Testis (tissue), 3 donors: ENCODE measurements around the gene SCAPER. TPM values are rescaled to one million over a fixed set of nuclear protein-coding genes. Genes with fewer than 3 reads are reported as not detected.

ENCODE experiments used
- DNase-seq: peaks from one replicate; pipeline ENCODE4 v3.0.0-alpha.2; 2019
- H3K27ac ChIP-seq, 2 donors: fragments of 200-600 bp; sonication (generic); one replicate each; pipeline ENCODE4 v1.5.1; 2019
- H3K27me3 ChIP-seq: fragments of 200-600 bp; sonication (generic); one replicate; pipeline ENCODE4 v1.5.1; 2019
- H3K36me3 ChIP-seq: fragments of 200-600 bp; sonication (generic); one replicate; pipeline ENCODE4 v1.5.1; 2017; ENCODE audit warnings: low read depth; ENCODE audit errors: missing control alignments
- H3K4me1 ChIP-seq: fragments of 200-600 bp; sonication (generic); one replicate; pipeline ENCODE4 v1.5.1; 2019
- H3K4me3 ChIP-seq, 2 donors: fragments of 200-600 bp; sonication (generic); one replicate each; pipeline ENCODE4 v1.5.1; 2017 to 2019
- H3K9me3 ChIP-seq: fragments of 200-600 bp; sonication (generic); one replicate; pipeline ENCODE4 v1.5.1; 2017
- POLR2A ChIP-seq: fragments of 450-650 bp; IDR thresholded peaks from one replicate; pipeline ENCODE4 v1.6.1; 2017; ENCODE audit warnings: antibody characterized with exemption, mild to moderate bottlenecking, moderate library complexity
- WGBS, 2 donors: methylation state at CpG; one replicate each; pipeline ENCODE4 v1.1.5; 2018; 5-methylcytosine and 5-hydroxymethylcytosine counted together
- intact Hi-C: fragments of 100-400 bp; cut with DNase I; formaldehyde crosslinking; loops from one replicate; pipeline ENCODE4 v1.15.1; 2023; ENCODE audit warnings: low total_unique reads
- polyA plus RNA-seq: library from polyadenylated mRNA; stranded (reverse); fragments of 350-450 nt; fragmentation: Illumina TruSeq; extraction: RNeasy Lipid Tissue Mini Kit (QIAGEN cat#74804); gene quantifications from one replicate; pipeline ENCODE4 v1.2.3, GENCODE V29; 2014; ENCODE audit warnings: low read depth, low replicate concordance; ENCODE audit not compliant: insufficient read depth
- total RNA-seq, 2 donors: library from RNA; depleted of rRNA; stranded (reverse); fragments of >200 nt; gene quantifications; one replicate each; pipeline ENCODE4 v1.2.3, GENCODE V29; 2016
- TF ChIP-seq, protein P1 (sequence below), 3 experiments: fragments of 450-650 bp in 2 of 3; fragments of 200-600 bp in 1 of 3; sonication (generic) in 1 of 3; IDR thresholded peaks; one replicate each; pipeline ENCODE4 v1.5.1; 2016 to 2019; ENCODE audit warnings: antibody characterized with exemption in 3 of 3, mild to moderate bottlenecking in 2 of 3, moderate library complexity in 1 of 3

SCAPER gene
- total and polyA plus RNA-seq, 3 donors from 2014 or later = 43.7 to 60.7 (median 54.8) TPM

DNA sequence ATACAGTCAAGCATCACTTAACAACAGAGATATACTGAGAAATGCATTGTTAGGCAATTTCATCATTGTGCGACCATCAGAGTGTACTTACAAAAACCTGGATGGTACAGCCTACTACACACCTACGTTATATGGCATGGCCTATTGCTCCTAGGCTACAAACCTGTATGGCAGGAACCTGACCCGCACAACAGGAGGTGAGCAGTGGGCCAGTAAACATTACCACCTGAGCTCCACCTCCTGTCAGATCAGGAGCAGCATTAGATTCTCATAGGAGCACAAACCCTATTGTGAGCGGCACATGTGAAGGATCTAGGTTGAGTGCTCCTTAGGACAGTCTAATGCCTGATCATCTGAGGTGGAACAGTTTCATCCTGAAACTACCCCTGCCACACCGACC lies 89.7 kb downstream of the SCAPER start:
- 80 to 96% methylated on average over 5 of the region's 5 CpGs for WGBS, 2 donors
- TF ChIP-seq, protein P1, sequence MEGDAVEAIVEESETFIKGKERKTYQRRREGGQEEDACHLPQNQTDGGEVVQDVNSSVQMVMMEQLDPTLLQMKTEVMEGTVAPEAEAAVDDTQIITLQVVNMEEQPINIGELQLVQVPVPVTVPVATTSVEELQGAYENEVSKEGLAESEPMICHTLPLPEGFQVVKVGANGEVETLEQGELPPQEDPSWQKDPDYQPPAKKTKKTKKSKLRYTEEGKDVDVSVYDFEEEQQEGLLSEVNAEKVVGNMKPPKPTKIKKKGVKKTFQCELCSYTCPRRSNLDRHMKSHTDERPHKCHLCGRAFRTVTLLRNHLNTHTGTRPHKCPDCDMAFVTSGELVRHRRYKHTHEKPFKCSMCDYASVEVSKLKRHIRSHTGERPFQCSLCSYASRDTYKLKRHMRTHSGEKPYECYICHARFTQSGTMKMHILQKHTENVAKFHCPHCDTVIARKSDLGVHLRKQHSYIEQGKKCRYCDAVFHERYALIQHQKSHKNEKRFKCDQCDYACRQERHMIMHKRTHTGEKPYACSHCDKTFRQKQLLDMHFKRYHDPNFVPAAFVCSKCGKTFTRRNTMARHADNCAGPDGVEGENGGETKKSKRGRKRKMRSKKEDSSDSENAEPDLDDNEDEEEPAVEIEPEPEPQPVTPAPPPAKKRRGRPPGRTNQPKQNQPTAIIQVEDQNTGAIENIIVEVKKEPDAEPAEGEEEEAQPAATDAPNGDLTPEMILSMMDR (IDR thresholded peaks at IDR 0.05) = no peak
- TF ChIP-seq POLR2A = no peak
- Histone ChIP-seq H3K27me3 (no peaks in the 10 kb centered on the region), H3K9me3 (no peaks in the 10 kb centered on the region), H3K4me1 (no peaks in the 10 kb centered on the region), H3K4me3 (no peak overlapping the region), H3K36me3 (no peaks in the 10 kb centered on the region), H3K27ac (no peak overlapping the region)
- DNase-seq = no peak
- intact Hi-C loops = no loop called here

DNA sequence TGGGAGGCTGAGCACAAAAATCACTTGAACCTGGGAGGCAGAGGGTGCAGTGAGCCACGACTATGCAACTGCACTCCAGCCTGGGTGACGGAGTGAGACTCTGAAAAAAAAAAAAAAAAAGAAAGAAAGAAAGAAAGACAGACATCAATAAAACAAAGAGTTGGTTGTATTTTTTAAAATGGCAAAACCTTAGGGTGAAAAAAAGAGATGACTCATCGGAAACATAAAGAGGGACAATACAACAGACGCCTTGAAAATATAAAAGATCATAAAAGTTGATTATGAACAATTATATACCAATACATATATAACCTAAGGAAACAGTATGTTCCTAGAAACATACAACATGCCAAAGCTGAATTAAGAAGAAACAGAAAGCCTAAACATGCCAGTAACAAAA lies 92.8 kb downstream of the SCAPER start:
- no peaks in the 10 kb centered on the region for H3K9me3 ChIP-seq
- H3K36me3 ChIP-seq = no peaks in the 10 kb centered on the region
- TF ChIP-seq POLR2A = no peak
- TF ChIP-seq, protein P1 (IDR thresholded peaks at IDR 0.05) = no peak
- WGBS, 2 donors = 91 to 93% methylated on average over 4 of the region's 4 CpGs
- no peaks in the 10 kb centered on the region for H3K4me1 ChIP-seq
- DNase-seq = no peak
- no peak overlapping the region for H3K27ac ChIP-seq
- no peaks in the 10 kb centered on the region for H3K27me3 ChIP-seq
- no peak overlapping the region for H3K4me3 ChIP-seq
- intact Hi-C loops = no loop called here

DNA sequence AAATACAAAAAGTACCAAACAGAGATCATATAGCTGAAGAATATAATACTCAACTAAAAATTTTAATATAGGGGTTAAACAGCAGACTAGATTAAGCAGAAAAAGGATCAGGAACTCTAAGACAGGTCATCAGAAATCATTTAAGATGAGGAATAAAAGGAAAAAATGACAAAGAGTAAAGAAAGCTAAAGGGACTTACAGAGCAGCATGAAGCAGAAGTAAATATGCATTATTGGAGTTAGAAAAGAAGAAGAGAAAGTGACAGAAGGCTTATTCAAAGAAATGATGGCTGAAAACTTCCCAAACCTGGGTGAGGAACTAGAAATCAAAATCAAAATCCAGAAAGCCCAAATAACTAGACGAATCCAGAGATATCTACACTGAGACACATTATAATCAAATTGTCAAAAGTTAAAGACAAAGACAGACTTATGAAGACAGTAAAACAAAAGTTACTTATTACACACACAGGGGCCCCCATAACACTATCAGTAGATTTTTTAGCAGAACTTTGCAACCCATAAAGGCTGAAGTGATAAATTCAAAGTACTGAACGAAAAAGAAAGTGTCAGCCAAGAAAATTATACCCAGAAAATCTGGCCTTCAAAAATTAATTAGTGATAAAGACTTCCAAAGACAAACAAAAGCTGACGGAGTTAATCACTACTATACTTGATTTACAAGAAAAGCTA lies 95.6 kb downstream of the SCAPER start:
- Histone ChIP-seq H3K27me3 (no peaks in the 10 kb centered on the region), H3K4me3 (no peak overlapping the region), H3K36me3 (no peaks in the 10 kb centered on the region), H3K4me1 (no peaks in the 10 kb centered on the region), H3K27ac (no peak overlapping the region), H3K9me3 (no peaks in the 10 kb centered on the region)
- no peak for DNase-seq
- 55 to 67% methylated on average over 3 of the region's 3 CpGs for WGBS, 2 donors
- intact Hi-C loops = no loop called here
- TF ChIP-seq POLR2A = no peak
- TF ChIP-seq, protein P1 (IDR thresholded peaks at IDR 0.05) = no peak

DNA sequence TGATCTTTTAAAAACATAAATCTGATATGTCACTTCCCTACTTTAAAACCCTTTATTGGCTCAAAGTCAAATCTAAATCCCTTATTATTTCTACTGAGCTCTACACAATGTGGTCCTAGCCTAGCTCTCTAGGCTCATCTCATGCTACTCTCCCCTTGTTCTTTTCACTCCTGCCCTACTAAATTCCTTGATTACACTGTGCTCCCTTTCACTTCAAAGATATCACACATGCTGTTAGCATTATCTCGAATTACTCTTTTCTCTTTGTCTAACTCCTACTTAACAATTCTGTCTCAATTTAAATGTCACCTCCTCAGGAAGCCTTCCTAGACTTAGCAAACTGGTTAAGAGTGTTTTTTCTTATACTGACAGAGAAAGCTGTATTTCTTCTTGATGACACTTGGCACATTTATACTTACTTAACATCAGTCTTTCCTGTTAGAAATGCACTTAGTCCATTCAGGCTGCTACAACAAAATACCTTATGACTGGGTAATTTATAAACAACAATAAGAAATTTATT lies 102.0 kb downstream of the SCAPER start:
- WGBS, 2 donors = 53 to 62% methylated on average over 1 of the region's 1 CpG
- TF ChIP-seq, protein P1 (IDR thresholded peaks at IDR 0.05) = no peak
- TF ChIP-seq POLR2A = no peak

DNA sequence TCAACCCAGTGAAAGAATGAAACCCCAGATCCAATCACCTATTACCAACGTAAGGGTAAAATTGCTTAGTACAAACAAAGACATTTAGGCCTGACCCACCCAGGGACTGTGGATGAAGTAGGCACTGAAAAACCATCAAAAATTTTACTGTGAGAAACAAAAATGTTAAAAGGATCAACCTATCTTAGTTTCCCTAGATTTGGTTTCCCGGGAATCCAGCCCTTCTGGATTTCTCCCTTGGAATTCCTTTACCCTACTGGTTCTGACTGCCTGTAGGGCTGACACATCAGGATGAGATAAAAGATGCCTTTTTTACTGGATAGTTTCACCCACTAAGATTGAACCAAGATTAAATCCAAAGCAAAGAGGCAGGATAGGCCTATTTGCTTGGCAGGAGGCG lies 102.7 kb downstream of the SCAPER start:
- Histone ChIP-seq H3K27ac (no peak overlapping the region), H3K4me1 (no peaks in the 10 kb centered on the region), H3K36me3 (no peaks in the 10 kb centered on the region), H3K4me3 (no peak overlapping the region), H3K27me3 (no peaks in the 10 kb centered on the region), H3K9me3 (no peaks in the 10 kb centered on the region)
- 97 to 98% methylated on average over 3 of the region's 3 CpGs for WGBS, 2 donors
- TF ChIP-seq, protein P1 (IDR thresholded peaks at IDR 0.05) = no peak
- no peak for TF ChIP-seq POLR2A
- intact Hi-C loops = no loop called here
- no peak for DNase-seq

More for the DNA sequence above, 102.0 kb downstream of the SCAPER start:
- Histone ChIP-seq H3K9me3 (no peaks in the 10 kb centered on the region), H3K4me1 (no peaks in the 10 kb centered on the region), H3K4me3 (no peak overlapping the region), H3K27me3 (no peaks in the 10 kb centered on the region), H3K36me3 (no peaks in the 10 kb centered on the region), H3K27ac (no peak overlapping the region)
- intact Hi-C loops = no loop called here
- DNase-seq = no peak
